ENCODE results near the gene GPR15LG. TPM values are rescaled to one million over a fixed set of nuclear protein-coding genes. Genes with fewer than 3 reads are reported as not detected.

GPR15LG gene
- total and polyA plus RNA-seq, 2 experiments from 2014 or later: not detected

- TF ChIP-seq REST (IDR thresholded peaks at IDR 0.05; ENCODE audit: unreplicated experiment): no peak
- no peak for TF ChIP-seq JUNB (IDR thresholded peaks at IDR 0.05; ENCODE audit: unreplicated experiment)
- no peak for TF ChIP-seq ETS1 (IDR thresholded peaks at IDR 0.05)
- no peak for TF ChIP-seq ZNF114 (CRISPR knock-in tag; IDR thresholded peaks at IDR 0.05)
- no peak for TF ChIP-seq EZH2phosphoT487 (IDR thresholded peaks at IDR 0.05; ENCODE audit: unreplicated experiment)
- no peak for TF ChIP-seq NANOG (IDR thresholded peaks at IDR 0.05; ENCODE audit: borderline replicate concordance)
Observed at GRCh38 chr10:84197643-84198042, 24.0 kb downstream of the GPR15LG start (continued).

GRCh38 chr10:84198206-84198915, 24.8 kb downstream of the GPR15LG start:
- peaks cover 5% of the 10 kb centered on the region for H3K4me1 Mint-ChIP-seq
- ATAC-seq: no peak
- H3K27me3 Mint-ChIP-seq (ENCODE audit: insufficient read depth, low read depth, poor library complexity): peaks cover 34% of the 10 kb centered on the region
- no peak overlapping the region for H3K4me3 Mint-ChIP-seq
- H3F3A ChIP-seq (replicated peaks; ENCODE audit: low read depth): no peaks in the 10 kb centered on the region
- H3K36me3 Mint-ChIP-seq (ENCODE audit: low read depth): no peaks in the 10 kb centered on the region
- H3K9me2 ChIP-seq (ENCODE audit: insufficient read depth): no peaks in the 10 kb centered on the region
- H3K27ac ChIP-seq (ENCODE audit: low read depth): no peak overlapping the region
- H3K9me3 Mint-ChIP-seq: no peaks in the 10 kb centered on the region
- H4K20me1 ChIP-seq (replicated peaks; ENCODE audit: insufficient read depth): no peaks in the 10 kb centered on the region
- peaks cover 31% of the 10 kb centered on the region for H3K27me3 ChIP-seq (ENCODE audit: insufficient read depth)
- H3K27ac Mint-ChIP-seq: no peak overlapping the region
- no peaks in the 10 kb centered on the region for H3K79me2 ChIP-seq (replicated peaks; ENCODE audit: insufficient read depth)
- peaks cover 3% of the 10 kb centered on the region; the same call in 1 of the 2 replicates for H3K4me1 ChIP-seq (ENCODE audit: insufficient read depth)
- no peaks in the 10 kb centered on the region for H3K36me3 ChIP-seq (ENCODE audit: insufficient read depth)
- H3K4me3 ChIP-seq: no peak overlapping the region
- no peak overlapping the region for H2AFZ ChIP-seq
- DNase-seq (ENCODE audit: low spot score): no peak
- H3K4me2 ChIP-seq: no peak overlapping the region
- no peak for TF ChIP-seq CREB1 (CRISPR knock-in tag; IDR thresholded peaks at IDR 0.05; ENCODE audit: low read depth)
- TF ChIP-seq STAT1 (IDR thresholded peaks at IDR 0.05; ENCODE audit: unreplicated experiment): no peak
- no peak for TF ChIP-seq POLR2AphosphoS5 (IDR thresholded peaks at IDR 0.05; ENCODE audit: low read depth)
- no peak for TF ChIP-seq NANOG (IDR thresholded peaks at IDR 0.05; ENCODE audit: borderline replicate concordance)
- TF ChIP-seq JUNB (IDR thresholded peaks at IDR 0.05; ENCODE audit: unreplicated experiment): no peak
- TF ChIP-seq CTCF (conservative IDR thresholded peaks at IDR 0.05; ENCODE audit: low read depth in 2 of 2): no peak
- TF ChIP-seq EZH2 (IDR thresholded peaks at IDR 0.05; ENCODE audit: low read depth, unreplicated experiment): no peak
- no peak for TF ChIP-seq ZNF462 (CRISPR knock-in tag; IDR thresholded peaks at IDR 0.05)
- no peak for TF ChIP-seq ZNF114 (CRISPR knock-in tag; IDR thresholded peaks at IDR 0.05)
